ENCODE measurements around the gene RHBG. TPM values are rescaled to one million over a fixed set of nuclear protein-coding genes. Genes with fewer than 3 reads are reported as not detected.

RHBG gene
- polyA plus RNA-seq, 1 donor (not counting 4 experiments of a cell fraction or from before 2014, with no cell fraction given): not detected

DNA sequence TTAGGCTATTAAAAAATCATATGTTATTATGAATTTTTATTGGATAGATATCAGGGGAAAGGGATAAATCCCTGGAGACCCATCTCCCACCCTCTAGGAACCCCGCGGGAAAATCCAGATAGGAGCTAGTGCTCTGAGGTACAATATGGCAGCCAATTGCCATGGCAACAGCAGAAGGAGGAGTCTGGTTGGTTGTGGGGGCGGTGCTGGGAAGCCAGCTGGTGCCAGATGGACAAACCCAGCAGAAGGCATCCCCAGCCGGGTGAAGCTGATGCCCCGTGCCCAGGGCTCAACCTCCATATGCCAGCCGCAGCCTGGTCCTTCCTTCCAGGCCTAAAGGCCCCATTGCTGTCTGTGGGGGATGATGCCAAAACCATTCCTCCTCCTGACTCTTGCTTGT is 38.3 kb downstream of the RHBG start:
- Histone ChIP-seq H3K27me3 (ENCODE audit: control insufficient read depth, extremely low read depth, insufficient read depth, low read length) (peaks cover 35% of the 10 kb centered on the region), H3K4me3 (ENCODE audit: control insufficient read depth in 2 of 3, extremely low read depth in 1 of 3, insufficient read depth in 2 of 3, low read depth in 1 of 3, low read length in 3 of 3) (no peak overlapping the region), H3K4me1 (ENCODE audit: control insufficient read depth, extremely low read depth, insufficient read depth, low read length) (no peaks in the 10 kb centered on the region), H3K27ac (ENCODE audit: control insufficient read depth, insufficient read depth, low read length) (no peak overlapping the region), H3K9me1 (ENCODE audit: control insufficient read depth, extremely low read depth, insufficient read depth, low read length) (no peaks in the 10 kb centered on the region), H3K79me2 (ENCODE audit: control insufficient read depth, insufficient read depth, low read length) (no peaks in the 10 kb centered on the region), H2AFZ (ENCODE audit: control insufficient read depth, low read length) (no peak overlapping the region), H3K36me3 (ENCODE audit: control insufficient read depth in 2 of 2, extremely low read depth in 1 of 2, insufficient read depth in 2 of 2, low read length in 2 of 2) (no peaks in the 10 kb centered on the region), H3K9ac (ENCODE audit: control insufficient read depth, extremely low read depth, insufficient read depth, low read length) (no peak overlapping the region), H3K9me3 (ENCODE audit: control insufficient read depth, low read depth, low read length) (no peaks in the 10 kb centered on the region), H3K4me2 (ENCODE audit: control insufficient read depth, extremely low read depth, insufficient read depth, low read depth, low read length) (no peak overlapping the region), H4K20me1 (ENCODE audit: control insufficient read depth, extremely low read depth, insufficient read depth, low read length) (no peaks in the 10 kb centered on the region)
- dilution Hi-C loops (cut with MboI; ENCODE audit: extremely low pct_ligation_motif_present, low sequenced_read_pairs): no loop called here
- TF ChIP-seq, protein P1, sequence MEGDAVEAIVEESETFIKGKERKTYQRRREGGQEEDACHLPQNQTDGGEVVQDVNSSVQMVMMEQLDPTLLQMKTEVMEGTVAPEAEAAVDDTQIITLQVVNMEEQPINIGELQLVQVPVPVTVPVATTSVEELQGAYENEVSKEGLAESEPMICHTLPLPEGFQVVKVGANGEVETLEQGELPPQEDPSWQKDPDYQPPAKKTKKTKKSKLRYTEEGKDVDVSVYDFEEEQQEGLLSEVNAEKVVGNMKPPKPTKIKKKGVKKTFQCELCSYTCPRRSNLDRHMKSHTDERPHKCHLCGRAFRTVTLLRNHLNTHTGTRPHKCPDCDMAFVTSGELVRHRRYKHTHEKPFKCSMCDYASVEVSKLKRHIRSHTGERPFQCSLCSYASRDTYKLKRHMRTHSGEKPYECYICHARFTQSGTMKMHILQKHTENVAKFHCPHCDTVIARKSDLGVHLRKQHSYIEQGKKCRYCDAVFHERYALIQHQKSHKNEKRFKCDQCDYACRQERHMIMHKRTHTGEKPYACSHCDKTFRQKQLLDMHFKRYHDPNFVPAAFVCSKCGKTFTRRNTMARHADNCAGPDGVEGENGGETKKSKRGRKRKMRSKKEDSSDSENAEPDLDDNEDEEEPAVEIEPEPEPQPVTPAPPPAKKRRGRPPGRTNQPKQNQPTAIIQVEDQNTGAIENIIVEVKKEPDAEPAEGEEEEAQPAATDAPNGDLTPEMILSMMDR (optimal IDR thresholded peaks at IDR 0.05 in 1 of 3, IDR thresholded peaks at IDR 0.05 in 1 of 3, conservative IDR thresholded peaks at IDR 0.05 in 1 of 3; ENCODE audit: extremely low read depth in 1 of 3, insufficient read depth in 2 of 3, low read length in 3 of 3): no peak
- FAIRE-seq (no peak), DNase-seq (ENCODE audit: low read depth, low spot score) (no peak)

DNA sequence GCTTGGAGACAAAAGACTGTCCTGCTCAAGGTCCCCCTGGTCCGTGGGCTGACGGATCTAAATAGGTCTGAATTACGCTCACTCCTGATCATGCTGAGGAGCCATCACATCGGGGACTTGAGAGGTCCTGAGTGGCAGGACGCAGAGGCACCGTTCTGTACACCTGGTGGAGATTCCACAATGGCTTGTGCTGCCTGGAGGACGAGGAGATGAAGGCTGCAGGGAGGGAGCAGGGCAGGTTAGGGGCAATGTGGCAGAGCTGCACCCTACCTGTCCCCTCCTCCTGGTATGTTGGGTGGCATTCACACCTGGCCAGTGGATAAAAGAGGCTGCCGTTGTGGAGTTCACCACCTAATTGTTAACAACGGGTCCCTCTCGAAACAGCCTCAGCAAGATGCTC is 38.7 kb downstream of the RHBG start:
- dilution Hi-C loops (cut with MboI; ENCODE audit: extremely low pct_ligation_motif_present, low sequenced_read_pairs): no loop called here
- H3K27me3 ChIP-seq (ENCODE audit: control insufficient read depth, extremely low read depth, insufficient read depth, low read length): peaks cover 35% of the 10 kb centered on the region

More for the DNA sequence above, 38.7 kb downstream of the RHBG start:
- Histone ChIP-seq H3K36me3 (ENCODE audit: control insufficient read depth in 2 of 2, extremely low read depth in 1 of 2, insufficient read depth in 2 of 2, low read length in 2 of 2) (no peaks in the 10 kb centered on the region), H3K9ac (ENCODE audit: control insufficient read depth, extremely low read depth, insufficient read depth, low read length) (no peak overlapping the region), H3K4me1 (ENCODE audit: control insufficient read depth, extremely low read depth, insufficient read depth, low read length) (no peaks in the 10 kb centered on the region), H3K9me1 (ENCODE audit: control insufficient read depth, extremely low read depth, insufficient read depth, low read length) (no peaks in the 10 kb centered on the region), H2AFZ (ENCODE audit: control insufficient read depth, low read length) (no peak overlapping the region), H3K79me2 (ENCODE audit: control insufficient read depth, insufficient read depth, low read length) (no peaks in the 10 kb centered on the region), H4K20me1 (ENCODE audit: control insufficient read depth, extremely low read depth, insufficient read depth, low read length) (no peaks in the 10 kb centered on the region), H3K4me3 (ENCODE audit: control insufficient read depth in 2 of 3, extremely low read depth in 1 of 3, insufficient read depth in 2 of 3, low read depth in 1 of 3, low read length in 3 of 3) (no peak overlapping the region), H3K27ac (ENCODE audit: control insufficient read depth, insufficient read depth, low read length) (no peak overlapping the region), H3K4me2 (ENCODE audit: control insufficient read depth, extremely low read depth, insufficient read depth, low read depth, low read length) (no peak overlapping the region), H3K9me3 (ENCODE audit: control insufficient read depth, low read depth, low read length) (no peaks in the 10 kb centered on the region)
- FAIRE-seq (no peak), DNase-seq (ENCODE audit: low read depth, low spot score) (no peak)
- TF ChIP-seq, protein P1 (optimal IDR thresholded peaks at IDR 0.05 in 1 of 3, IDR thresholded peaks at IDR 0.05 in 1 of 3, conservative IDR thresholded peaks at IDR 0.05 in 1 of 3; ENCODE audit: extremely low read depth in 1 of 3, insufficient read depth in 2 of 3, low read length in 3 of 3): no peak
- no peak for TF ChIP-seq EZH2 (IDR thresholded peaks at IDR 0.05; ENCODE audit: low read length)

All from keratinocyte (primary cell).